ENCODE measurements around the gene C1D. TPM values are rescaled to one million over a fixed set of nuclear protein-coding genes. Genes with fewer than 3 reads are reported as not detected.

Gene C1D
- total RNA-seq, 1 donor from 2014 or later = 30.7 TPM

DNA sequence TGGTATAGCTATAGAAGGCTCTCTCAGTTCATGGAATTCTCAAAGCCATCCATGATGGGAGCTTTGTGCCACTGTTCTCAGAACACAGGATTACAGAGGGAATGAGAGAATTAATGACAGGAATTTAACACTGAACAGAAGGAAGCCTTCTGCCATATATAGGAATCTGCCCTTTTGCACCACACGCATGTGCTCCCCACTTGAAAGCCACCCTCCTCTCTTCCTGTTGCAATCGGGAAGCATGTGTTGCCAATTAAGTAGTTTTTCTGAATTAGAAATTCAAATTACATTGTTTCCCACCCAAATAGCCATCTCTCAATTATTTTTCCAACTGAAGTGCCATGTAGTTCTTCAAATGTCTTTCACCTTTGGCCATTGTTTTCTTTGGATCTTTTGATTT is 71.3 kb downstream of the C1D start:
- H3K4me3 Mint-ChIP-seq (ENCODE audit: low read depth) = no peak overlapping the region
- H3K36me3 Mint-ChIP-seq (ENCODE audit: low read depth) = no peaks in the 10 kb centered on the region
- no peak overlapping the region for H3K27ac Mint-ChIP-seq
- no peaks in the 10 kb centered on the region for H3K4me1 Mint-ChIP-seq (ENCODE audit: low read depth)
- no peak for DNase-seq (ENCODE audit: low spot score)
- intact Hi-C loops (cut with micrococcal nuclease) = no loop called here
- H3K27me3 Mint-ChIP-seq (ENCODE audit: low read depth) = peaks cover 2% of the 10 kb centered on the region
- no peaks in the 10 kb centered on the region for H3K9me3 Mint-ChIP-seq

Other genes with a start within 250 kb of the C1D start
- gene PNO1, start 94.9 kb upstream of the C1D start, total RNA-seq = 24.5 and 24.7 TPM in 2 replicates
- gene PPP3R1, start 189.5 kb upstream of the C1D start, total RNA-seq = 77.3 and 78.6 TPM in 2 replicates